NCI-H2227 (cell line): ENCODE results near the gene MTOR.
A peak's percentile ranks its signal among the peaks of the same experiment; 100 is the strongest.
"Not testable (repeated sequence)": the region's sequence is repeated elsewhere in the genome, so short reads cannot be mapped to it uniquely, and the experiment has no call there.

ENCODE experiments used
- DNase-seq: peaks from one replicate; lab custom pipeline; 2025; ENCODE audit not compliant: unreplicated experiment; lab: John Stamatoyannopoulos, UW

Gene MTOR

GRCh38 chr1:11187000-11187399 lies 75.4 kb downstream of the MTOR start:
- DNase-seq: no peak

DNA sequence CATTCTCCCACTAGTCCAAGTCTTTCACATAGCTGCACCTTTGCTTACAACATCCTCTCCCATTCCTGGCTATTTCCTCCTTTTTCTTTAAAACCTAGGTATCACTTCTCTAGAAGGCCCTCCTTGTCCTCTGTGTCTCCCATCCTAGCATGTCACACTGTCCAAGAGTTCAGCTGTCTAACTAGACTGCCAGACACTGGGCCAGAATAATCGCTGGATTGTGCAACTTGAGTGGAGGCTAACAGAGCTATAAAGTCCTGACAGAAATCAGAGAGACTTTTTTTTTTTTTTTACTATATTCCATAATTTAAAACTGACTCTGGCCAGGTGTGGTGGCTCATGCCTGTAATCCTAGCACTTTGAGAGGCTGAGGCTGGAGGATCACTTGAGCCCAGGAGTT lies 77.4 kb downstream of the MTOR start:
- no peak for DNase-seq

DNA sequence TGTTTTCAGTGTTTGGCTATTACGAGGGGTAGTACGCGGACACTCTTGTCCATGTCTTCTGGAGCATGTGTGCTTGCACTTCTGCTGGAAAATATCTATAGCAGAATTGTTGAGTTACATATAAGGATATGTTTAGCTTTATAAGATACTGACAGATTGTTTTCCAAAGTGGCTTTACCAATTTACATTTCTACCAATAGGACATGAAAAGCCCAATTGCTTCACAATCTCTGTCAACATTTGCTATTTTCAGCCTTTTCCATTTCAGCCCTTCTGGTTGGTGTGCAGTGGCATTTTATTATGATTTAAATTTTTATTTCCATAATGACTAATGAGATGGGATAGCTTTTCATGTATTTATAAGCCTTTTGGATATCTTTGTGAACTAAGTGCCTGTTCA lies 79.5 kb downstream of the MTOR start:
- no peak for DNase-seq

DNA sequence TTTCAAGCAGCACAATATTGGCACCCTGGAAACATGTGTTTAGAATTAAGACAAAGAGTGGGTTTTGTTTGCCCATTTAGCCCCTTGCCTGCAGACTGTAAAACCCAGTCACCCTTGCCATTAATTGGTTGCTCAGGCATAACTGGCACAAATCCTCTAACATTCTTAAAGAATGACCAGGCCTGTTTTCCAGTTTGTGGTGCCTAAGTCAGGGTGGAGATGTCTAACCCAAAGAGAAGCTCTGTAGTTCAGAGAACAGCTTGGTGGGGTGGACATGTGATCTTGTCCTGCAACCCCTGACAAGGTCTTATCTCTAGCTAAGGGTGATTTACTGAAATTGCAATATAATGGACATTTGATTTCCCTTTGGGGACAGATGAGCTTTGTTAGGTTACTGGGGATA lies 82.0 kb downstream of the MTOR start:
- DNase-seq: no peak

DNA sequence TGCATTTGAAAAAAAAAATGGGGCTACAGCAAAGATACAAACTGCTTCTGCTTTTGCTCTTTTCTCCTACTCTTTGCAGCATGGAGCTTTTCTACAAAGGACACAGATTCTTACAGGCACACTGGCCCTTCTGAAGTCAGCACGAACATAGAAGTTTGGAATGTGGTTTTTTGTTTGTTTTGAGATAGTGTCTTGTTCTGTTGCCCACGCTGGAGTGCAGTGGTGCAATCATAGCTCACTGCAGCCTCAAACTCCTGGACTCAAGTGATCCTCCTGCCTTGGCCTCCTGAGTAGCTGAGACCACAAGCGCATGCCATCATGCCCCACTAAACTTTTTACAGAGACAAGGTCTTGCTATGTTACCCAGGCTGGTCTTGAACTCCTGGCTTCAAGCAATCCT lies 82.6 kb downstream of the MTOR start:
- DNase-seq: not testable (repeated sequence)

GRCh38 chr1:11179125-11179524 lies 83.2 kb downstream of the MTOR start:
- DNase-seq: no peak

DNA sequence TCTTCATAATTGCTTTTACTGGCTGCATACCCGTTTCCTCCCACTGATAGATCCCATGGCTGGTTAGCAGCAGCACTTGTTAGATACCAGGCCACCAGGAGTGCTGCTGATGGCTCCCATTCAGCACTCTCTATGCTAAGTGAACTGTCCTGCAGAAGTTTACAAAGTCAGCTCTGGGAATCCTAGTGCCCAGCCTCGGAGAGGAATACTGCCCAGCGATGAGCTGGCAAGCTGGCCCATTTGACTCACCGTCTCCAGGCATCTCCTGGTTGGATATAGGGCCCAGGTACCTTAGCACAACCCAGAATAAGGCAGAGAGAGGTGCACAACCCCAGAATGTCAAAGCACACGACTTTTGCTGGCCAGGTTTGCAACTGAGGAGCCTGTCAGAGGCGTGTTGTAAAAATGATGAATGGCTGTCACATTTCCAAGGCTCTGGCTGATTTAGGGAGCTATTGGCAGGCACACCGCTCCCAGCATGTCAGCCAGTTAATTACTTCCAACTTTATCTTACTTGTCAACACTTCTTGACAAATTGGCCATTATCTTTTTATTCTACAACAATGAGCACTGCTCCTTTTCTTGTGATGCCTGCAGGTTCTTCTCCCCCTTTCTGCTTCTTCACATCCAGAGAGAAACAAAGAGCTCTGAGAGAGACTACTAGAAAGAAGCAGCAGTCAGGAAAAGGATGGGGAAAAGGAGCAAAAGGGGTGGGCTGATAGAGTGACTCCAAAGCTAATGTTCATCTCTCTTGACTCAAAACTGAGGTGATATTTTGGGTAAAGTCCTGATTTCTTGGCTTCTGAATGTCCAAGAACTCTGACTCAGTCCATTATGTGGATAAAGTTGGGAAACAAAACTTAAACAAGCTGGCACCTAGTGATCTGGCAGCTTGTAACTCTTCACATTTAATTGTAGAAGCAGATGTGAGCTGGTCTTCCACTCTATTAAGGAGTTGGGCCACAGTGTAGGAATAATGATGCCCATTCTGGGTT lies 84.0 kb downstream of the MTOR start:
- peak; percentile 81 for DNase-seq

DNA sequence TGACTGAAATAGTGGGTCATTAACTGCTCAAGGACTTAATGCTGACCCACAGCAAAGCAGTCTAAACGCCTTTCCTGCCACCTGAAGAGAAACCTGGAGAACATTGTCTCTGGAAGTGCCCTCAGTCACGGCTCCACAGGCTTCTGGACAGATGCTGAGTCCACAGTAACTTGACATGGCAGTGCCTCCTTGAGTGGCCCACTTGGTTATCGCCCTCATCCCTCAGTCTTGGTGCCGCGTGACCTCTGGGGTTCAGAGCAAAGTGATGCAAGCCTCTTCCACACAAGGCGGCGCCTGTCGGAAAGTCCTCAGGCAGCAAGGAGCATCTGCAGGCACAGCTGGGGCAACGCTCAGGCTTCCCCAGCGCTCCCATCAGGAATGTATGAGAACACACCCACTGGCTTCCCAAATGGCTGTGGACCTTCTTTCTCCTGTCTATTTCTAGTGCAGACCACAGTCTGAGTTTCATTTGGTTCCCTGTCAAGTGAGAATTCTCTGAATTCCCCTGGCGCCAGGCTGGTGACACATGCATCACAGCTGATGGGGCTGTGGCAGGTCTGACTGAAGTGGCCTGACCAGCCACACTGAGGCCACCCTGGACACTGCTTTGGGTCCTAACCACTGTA lies 86.2 kb downstream of the MTOR start:
- peak; percentile 66 for DNase-seq

DNA sequence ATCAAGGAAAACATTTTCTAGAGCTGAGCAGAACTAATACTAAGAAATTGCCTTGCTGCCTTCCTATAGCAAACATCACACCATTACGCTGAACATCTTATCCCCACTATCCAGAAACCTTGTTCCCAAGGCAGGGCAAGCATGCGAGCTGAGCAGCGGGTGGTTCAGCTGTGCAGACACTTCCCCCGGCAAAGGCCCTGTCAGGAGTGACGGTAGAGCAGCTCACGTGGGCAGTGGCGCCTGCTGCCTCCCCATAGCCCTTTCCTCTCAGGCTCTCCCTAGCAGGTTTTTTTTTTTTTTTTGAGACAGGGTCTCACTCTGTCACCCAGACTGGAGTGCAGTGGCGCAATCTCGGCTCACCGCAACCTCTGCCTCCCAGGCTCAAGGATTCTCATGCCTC lies 86.9 kb downstream of the MTOR start:
- peak; percentile 25 for DNase-seq

DNA sequence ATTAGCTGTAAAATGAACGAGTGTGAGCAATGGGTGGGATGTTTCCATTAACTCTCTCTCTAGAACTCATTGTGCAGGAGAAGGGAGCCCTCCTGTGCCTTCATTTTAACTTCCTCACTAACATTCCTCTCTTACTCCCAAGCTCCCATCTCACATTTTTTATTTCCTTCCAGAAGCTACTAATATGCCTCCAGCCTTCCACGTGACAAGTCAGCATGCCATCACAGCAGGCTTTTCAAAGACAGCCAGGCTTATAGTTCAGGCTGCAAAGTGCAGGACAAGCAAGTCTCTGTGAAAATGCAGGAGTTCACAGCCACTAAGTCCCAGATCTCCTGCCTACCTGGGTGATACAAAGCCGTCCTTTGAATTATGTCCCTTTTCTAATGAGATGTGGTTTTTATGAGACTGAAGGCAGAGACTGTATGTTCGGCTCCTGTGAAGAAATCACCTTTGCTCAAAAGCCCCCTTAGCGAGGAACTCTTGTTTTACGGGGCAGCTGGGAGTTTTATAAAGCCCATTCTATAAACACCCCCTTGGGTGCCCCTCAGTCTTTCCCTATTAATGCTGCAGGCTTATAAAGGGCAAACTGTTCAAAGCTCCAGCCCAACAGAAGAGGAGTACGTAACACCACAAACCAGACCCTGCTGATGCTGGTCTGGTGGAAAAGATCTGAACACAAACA lies 87.9 kb downstream of the MTOR start:
- DNase-seq: no peak

DNA sequence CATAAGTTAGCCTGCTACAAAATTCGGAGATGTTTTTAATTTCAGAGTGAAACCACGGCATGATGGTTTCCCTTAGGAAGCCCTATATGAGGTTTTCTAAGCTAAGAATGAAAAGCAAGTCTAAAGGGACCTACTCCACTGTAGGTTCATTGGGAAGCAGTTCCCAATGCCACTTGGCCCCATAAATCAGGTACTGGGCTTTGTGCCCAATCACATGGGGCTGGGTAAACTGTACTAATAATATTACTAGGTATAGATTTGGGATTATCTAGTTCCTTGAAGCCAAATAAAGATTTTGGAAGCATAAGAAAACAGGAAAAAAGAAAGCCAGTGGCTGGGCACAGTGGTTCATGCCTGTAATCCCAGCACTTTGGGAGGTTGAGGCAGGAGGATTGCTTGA lies 92.2 kb downstream of the MTOR start:
- DNase-seq: no peak

GRCh38 chr1:11169202-11169601 lies 93.1 kb downstream of the MTOR start:
- no peak for DNase-seq

DNA sequence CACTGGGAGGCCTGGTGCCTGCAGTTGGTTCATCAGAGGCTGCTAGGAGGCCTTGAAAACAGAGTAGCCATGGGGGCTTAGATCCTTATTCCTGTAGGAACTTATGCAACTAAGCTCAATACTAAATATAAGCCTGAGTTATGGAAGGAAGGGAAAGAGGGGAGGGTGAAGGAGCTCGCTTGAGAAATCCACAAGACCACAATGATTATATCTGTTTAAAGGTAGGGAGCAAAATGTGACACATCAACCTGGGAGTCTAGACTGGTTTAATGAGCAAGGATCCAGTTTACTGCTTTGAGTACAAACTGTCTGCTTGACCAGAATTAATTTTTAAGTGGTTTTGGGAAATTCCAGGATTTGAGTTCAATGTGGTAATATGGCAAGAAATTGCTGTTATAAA lies 93.6 kb downstream of the MTOR start:
- no peak for DNase-seq

GRCh38 chr1:11166744-11167143 lies 95.6 kb downstream of the MTOR start:
- not testable (repeated sequence) for DNase-seq

GRCh38 chr1:11162752-11163151 lies 99.6 kb downstream of the MTOR start:
- DNase-seq: not testable (repeated sequence)

DNA sequence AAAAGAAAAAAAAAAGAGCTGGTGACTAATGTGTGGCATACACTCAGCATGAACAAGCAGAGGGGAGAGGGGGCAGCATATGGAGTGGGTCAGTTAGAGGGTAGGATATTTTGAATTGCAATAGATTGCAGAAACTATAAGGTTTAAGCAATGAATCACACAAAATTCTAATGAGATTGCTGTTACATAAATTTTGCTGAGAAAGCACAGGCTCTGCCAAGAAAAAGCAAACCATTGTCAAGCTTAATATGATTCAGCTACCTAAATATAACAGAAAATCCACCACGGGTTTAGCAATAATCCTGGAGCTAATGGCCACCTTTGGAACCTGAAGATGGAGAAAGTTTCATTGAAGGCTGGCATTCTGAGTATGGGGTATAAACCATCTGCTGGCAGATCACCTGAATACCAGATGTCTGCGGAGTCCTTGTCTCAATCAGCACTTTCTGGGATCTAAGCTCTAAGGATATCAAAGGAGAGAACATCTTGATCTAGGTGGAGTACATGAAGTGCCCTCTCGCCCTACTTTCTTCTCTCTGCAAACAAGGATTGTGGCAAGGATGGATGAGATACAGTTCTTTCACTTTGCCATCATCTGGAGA lies 103.5 kb downstream of the MTOR start:
- DNase-seq: no peak

GRCh38 chr1:11158291-11158690 lies 104.1 kb downstream of the MTOR start:
- no peak for DNase-seq

DNA sequence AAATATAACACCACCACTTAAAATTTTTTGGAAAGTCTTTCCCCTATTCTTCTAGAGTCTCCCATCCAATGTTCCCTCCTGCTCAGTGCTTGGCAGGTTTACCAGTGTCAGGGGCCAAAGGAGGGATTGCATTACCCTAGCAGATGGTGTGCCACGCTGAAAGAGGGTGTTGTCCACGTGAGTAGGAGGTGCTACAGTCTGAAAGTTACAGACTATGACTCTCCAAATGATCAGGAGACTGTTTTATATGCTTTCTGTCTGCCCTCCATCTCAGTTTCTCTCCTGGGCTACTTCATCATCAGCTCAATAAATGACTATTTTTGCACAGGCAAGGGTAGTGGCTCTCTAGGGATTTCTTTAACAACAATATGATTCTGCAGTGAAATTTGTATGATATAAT lies 104.5 kb downstream of the MTOR start:
- DNase-seq: no peak

- no peak for DNase-seq
These were observed 105.0 kb downstream of the MTOR start for GRCh38 chr1:11157394-11157793.

GRCh38 chr1:11156963-11157362 lies 105.4 kb downstream of the MTOR start:
- no peak for DNase-seq

GRCh38 chr1:11156441-11156840 lies 105.9 kb downstream of the MTOR start:
- DNase-seq: no peak
